Heart right ventricle (tissue), 16 donors: ENCODE measurements around the gene TRPT1. TPM values are rescaled to one million over a fixed set of nuclear protein-coding genes. Genes with fewer than 3 reads are reported as not detected.

Experiments used
- ATAC-seq, 8 donors: fragments of 200-7000 bp; cut with Tn5 transposase; one replicate each; pipeline ENCODE4 v1.9.1; 2020; ENCODE audit warnings: mild to moderate bottlenecking in 8 of 8, moderate library complexity in 8 of 8, moderate number of reproducible peaks in 1 of 8
- DNase-seq, 2 donors: peaks; one replicate each; pipeline ENCODE4 v3.0.0-alpha.2; 2020
- H3K27ac ChIP-seq, 10 donors: fragments of 200-600 bp; sonication (generic) in 2 of 10; one replicate each; pipeline versions ENCODE4 v1.5.0 to v1.8.0; 2020 to 2022; ENCODE audit warnings: mild to moderate bottlenecking in 3 of 10
- H3K27me3 ChIP-seq, 7 donors: fragments of 200-600 bp; one replicate each; pipeline ENCODE4 v1.8.0; 2021 to 2022; ENCODE audit warnings: mild to moderate bottlenecking in 2 of 7
- H3K36me3 ChIP-seq, 9 donors: fragments of 200-600 bp; sonication (generic) in 1 of 9; one replicate each; pipeline versions ENCODE4 v1.5.0 to v1.8.0; 2020 to 2022; ENCODE audit warnings: mild to moderate bottlenecking in 2 of 9
- H3K4me1 ChIP-seq, 9 donors: fragments of 200-600 bp; sonication (generic) in 1 of 9; one replicate each; pipeline versions ENCODE4 v1.5.0 to v1.8.0; 2020 to 2022; ENCODE audit warnings: mild to moderate bottlenecking in 4 of 9
- H3K4me3 ChIP-seq, 10 donors: fragments of 200-600 bp; sonication (generic) in 2 of 10; one replicate each; pipeline versions ENCODE4 v1.5.0 to v1.8.0; 2020 to 2022; ENCODE audit warnings: mild to moderate bottlenecking in 7 of 10, moderate library complexity in 2 of 10
- H3K9me3 ChIP-seq, 11 donors: fragments of 200-600 bp in 10 of 11; sonication (generic) in 2 of 11; one replicate each; pipeline versions ENCODE4 v1.5.0 to v1.8.0; 2013 to 2022; ENCODE audit warnings: mild to moderate bottlenecking in 2 of 11, control low read depth in 1 of 11, moderate library complexity in 1 of 11
- WGBS, 2 donors: extraction: QIAGEN DNeasy Blood & Tissue Kit; methylation state at CpG; one replicate each; pipeline ENCODE4 v1.1.7; 2013; ENCODE audit warnings: inconsistent platforms in 1 of 2; 5-methylcytosine and 5-hydroxymethylcytosine counted together
- intact Hi-C, 10 donors: fragments of 100-400 bp; cut with DNase I; formaldehyde crosslinking; loops; one replicate each; pipeline versions ENCODE4 v1.11.1 to v1.14.2; 2022
- polyA plus RNA-seq, 2 donors: library from polyadenylated mRNA; stranded (reverse); fragments of 200-250 nt; gene quantifications; one replicate each; pipeline ENCODE4 v1.2.3, GENCODE V29; 2013
- total RNA-seq, 10 donors: library from RNA; stranded (reverse); fragmentation: NEBNext Ultra II Directional in 3 of 10; extraction: Animal tissue kit (Norgen Biotek cat#: 25700) in 3 of 10; gene quantifications; one replicate each; pipeline versions ENCODE4 v1.2.1 to v1.2.4, GENCODE V29; 2021 to 2023
- TF ChIP-seq, protein P1 (sequence below), 9 donors: fragments of 200-600 bp; sonication (generic) in 2 of 9; IDR thresholded peaks; one replicate each; pipeline versions ENCODE4 v1.5.0 to v1.8.0; 2021 to 2022; ENCODE audit warnings: antibody characterized with exemption in 9 of 9, mild to moderate bottlenecking in 5 of 9, moderate library complexity in 1 of 9
- donor health status: Arrhythmogenic right ventricular cardiomyopathy.
- donor health status: ischemic (EF 13 %, LVEDD 7.1; RV severe dilation, severe dysfunction).
- donor health status: healthy with polysubstance abuse.
- donor health status: DM: no; HTN: yes; CAD: no.
- donor health status: DM: no; HTN: no; CAD: no.
- donor health status: ischemic (EF 25% LVEDD 6.9; RV normal size, moderate dysfunction).
- donor health status: ischemic (EF 25% LVEDD 5.7; RV mildly dilated, moderate dysfunction).
- donor health status: healthy.
- donor health status: DM: yes; HTN: yes; CAD: no.
- donor health status: Ischemic cardiomyopathy.
- donor health status: ischemic (EF 35%, LVEDD 5.7; RV mildly dilated, moderate dysfunction).
- donor health status: nonischemic (EF 11% LVEDD 7.7; RV severe dilation, severe dysfunction).
- donor health status: DM: yes; HTN: yes; CAD: no.
- donor health status: PGD.
- donor health status: ischemic (EF 29% LVEDD 5.4; RV normal size, mild dysfunction).
- donor health status: nonischemic (EF 23%, LVEDD 6.1; RV moderate dilation, normal function).

Gene TRPT1
- total and polyA plus RNA-seq, 12 donors, result 50.5 to 188 (median 67.1) TPM

DNA sequence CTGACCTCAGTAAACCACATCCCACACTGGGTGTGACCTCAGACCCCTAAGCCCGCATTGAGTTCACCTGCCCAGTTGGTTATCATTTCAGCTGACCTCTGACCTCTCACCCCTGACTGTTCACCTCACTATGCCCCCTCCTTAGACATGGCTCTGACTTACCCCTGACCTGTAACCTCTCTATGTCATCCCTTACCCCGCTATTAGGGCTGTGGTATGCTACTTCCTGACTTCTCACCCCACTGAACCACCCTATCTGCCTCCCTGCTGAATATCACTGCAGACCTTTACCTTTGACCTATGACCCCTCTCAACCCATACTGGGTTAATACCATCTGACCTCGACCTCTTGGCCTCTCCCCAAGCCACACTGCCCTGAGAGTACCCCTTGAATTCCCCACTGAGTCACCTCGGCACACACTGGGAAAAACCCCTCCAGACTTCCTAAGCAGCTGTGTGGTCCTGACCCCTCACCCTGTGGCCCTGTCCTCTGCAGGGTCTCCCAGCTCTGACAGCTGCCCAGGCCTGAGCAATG is 33.6 kb upstream of the TRPT1 start:
- intact Hi-C loops, result no loop called here
- DNase-seq (no peak), ATAC-seq (no peak)
- Histone ChIP-seq H3K9me3 (no peaks in the 10 kb centered on the region), H3K4me3 (no peak overlapping the region), H3K4me1 (no peaks in the 10 kb centered on the region), H3K27ac (no peak overlapping the region), H3K27me3 (no peaks in the 10 kb centered on the region), H3K36me3 (peaks cover 0 to 100% (median 38%) of the 10 kb centered on the region in 9 donors)
- TF ChIP-seq, protein P1, sequence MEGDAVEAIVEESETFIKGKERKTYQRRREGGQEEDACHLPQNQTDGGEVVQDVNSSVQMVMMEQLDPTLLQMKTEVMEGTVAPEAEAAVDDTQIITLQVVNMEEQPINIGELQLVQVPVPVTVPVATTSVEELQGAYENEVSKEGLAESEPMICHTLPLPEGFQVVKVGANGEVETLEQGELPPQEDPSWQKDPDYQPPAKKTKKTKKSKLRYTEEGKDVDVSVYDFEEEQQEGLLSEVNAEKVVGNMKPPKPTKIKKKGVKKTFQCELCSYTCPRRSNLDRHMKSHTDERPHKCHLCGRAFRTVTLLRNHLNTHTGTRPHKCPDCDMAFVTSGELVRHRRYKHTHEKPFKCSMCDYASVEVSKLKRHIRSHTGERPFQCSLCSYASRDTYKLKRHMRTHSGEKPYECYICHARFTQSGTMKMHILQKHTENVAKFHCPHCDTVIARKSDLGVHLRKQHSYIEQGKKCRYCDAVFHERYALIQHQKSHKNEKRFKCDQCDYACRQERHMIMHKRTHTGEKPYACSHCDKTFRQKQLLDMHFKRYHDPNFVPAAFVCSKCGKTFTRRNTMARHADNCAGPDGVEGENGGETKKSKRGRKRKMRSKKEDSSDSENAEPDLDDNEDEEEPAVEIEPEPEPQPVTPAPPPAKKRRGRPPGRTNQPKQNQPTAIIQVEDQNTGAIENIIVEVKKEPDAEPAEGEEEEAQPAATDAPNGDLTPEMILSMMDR (IDR thresholded peaks at IDR 0.05), result no peak
- WGBS, 2 donors, result 88% methylated on average over 4 of the region's 4 CpGs

DNA sequence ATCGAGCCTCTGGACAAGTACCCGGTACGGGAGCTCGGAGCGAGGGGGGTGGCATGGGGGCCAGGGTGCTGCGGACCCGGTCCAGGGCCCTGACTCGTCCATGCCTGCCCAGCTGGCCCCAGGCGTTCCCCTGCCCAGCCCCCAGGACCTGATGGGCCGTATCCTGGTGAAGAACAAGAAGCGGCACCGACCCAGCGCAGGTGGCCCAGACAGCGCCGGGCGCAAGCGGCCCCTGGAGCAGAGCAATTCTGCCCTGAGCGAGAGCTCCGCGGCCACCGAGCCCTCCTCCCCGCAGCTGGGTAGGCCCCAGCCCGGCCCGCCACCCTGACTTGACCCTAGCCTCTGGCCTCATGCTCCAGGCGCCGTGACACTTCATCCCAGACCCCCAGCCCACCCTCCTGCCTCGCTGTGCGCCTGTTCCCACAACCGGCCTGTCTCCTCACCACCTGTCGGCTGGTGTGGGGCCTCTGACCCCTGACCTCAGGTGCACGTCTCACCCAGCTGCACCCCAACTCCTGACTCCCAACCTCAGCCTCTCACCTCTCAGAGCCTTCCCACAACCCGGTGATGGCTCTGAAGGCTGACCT is 33.1 kb upstream of the TRPT1 start:
- intact Hi-C loops, result no loop called here
- H3K27me3 ChIP-seq, result no peaks in the 10 kb centered on the region
- peaks cover 0 to 3% (median under 1%) of the 10 kb centered on the region in 9 donors for H3K4me1 ChIP-seq
- no peak overlapping the region for H3K4me3 ChIP-seq
- no peak overlapping the region for H3K27ac ChIP-seq
- H3K9me3 ChIP-seq, result no peaks in the 10 kb centered on the region
- TF ChIP-seq, protein P1 (IDR thresholded peaks at IDR 0.05), result no peak
- 92 to 94% methylated on average over 31 to 32 of the region's 32 CpGs for WGBS, 2 donors
- peaks cover 0 to 99% (median 40%) of the 10 kb centered on the region in 9 donors for H3K36me3 ChIP-seq
- DNase-seq (no peak), ATAC-seq (no peak)

DNA sequence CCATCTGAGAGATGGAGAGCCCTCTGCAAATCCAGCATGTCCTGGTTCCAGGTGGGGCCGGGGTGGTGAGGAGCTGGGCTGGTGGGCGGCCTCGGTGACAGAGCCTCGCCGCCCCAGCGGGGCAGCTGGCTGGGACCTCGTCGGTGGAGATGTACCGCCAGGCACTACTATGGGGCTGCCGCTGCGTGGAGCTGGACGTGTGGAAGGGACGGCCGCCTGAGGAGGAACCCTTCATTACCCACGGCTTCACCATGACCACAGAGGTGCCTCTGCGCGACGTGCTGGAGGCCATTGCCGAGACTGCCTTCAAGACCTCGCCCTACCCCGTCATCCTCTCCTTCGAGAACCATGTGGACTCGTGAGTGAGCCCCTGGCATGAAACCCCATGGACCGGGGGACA is 32.4 kb upstream of the TRPT1 start:
- 90 to 92% methylated on average over 21 to 24 of the region's 24 CpGs for WGBS, 2 donors
- TF ChIP-seq, protein P1 (IDR thresholded peaks at IDR 0.05), result no peak
- H3K27ac ChIP-seq, result no peak overlapping the region
- ATAC-seq, result no peak
- H3K4me1 ChIP-seq, result peaks cover 0 to 10% (median 8%) of the 10 kb centered on the region in 9 donors
- no peaks in the 10 kb centered on the region for H3K27me3 ChIP-seq
- no peak overlapping the region for H3K4me3 ChIP-seq
- intact Hi-C loops, result no loop called here
- no peaks in the 10 kb centered on the region for H3K9me3 ChIP-seq
- H3K36me3 ChIP-seq, result peaks cover 0 to 92% (median 40%) of the 10 kb centered on the region in 9 donors
- no peak for DNase-seq

DNA sequence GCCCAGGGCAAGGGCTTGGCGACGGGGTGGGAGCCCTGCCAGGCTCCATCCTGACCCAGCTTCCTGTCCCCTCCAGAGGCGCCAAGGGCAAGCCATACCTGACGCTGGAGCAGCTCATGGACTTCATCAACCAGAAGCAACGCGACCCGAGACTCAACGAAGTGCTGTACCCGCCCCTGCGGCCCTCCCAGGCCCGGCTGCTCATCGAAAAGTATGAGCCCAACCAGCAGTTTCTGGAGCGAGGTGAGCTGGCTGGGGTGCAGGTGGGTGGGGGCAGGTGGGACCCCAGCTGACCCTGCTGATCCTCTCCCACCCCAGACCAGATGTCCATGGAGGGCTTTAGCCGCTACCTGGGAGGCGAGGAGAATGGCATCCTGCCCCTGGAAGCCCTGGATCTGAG is 30.3 kb upstream of the TRPT1 start:
- DNase-seq (no peak), ATAC-seq (no peak)
- peaks cover 0 to 72% (median 25%) of the 10 kb centered on the region in 9 donors for H3K36me3 ChIP-seq
- WGBS, 2 donors, result 81 to 90% methylated on average over 15 of the region's 15 CpGs
- peaks cover 0 to 28% (median 23%) of the 10 kb centered on the region in 9 donors for H3K4me1 ChIP-seq
- no peak overlapping the region for H3K4me3 ChIP-seq
- TF ChIP-seq, protein P1 (IDR thresholded peaks at IDR 0.05), result no peak
- H3K9me3 ChIP-seq, result no peaks in the 10 kb centered on the region
- no peak overlapping the region for H3K27ac ChIP-seq
- intact Hi-C loops, result no loop called here
- no peaks in the 10 kb centered on the region for H3K27me3 ChIP-seq
